Measurements from ENCODE around the gene GPR63.

The GPR63 gene

GRCh38 chr6:96794980-96795379, 42.3 kb downstream of the GPR63 start:
- TF ChIP-seq TAF1 (IDR thresholded peaks at IDR 0.05; ENCODE audit: borderline replicate concordance, insufficient read depth, low read length) (no peak), SIN3A (IDR thresholded peaks at IDR 0.05; ENCODE audit: borderline replicate concordance, insufficient read depth, low read length) (no peak)

- TF ChIP-seq REST (IDR thresholded peaks at IDR 0.05; ENCODE audit: insufficient read depth in 1 of 2, low read depth in 2 of 2, low read length in 2 of 2): no peak
- TF ChIP-seq TAF1 (IDR thresholded peaks at IDR 0.05; ENCODE audit: borderline replicate concordance, insufficient read depth, low read length): no peak
- TF ChIP-seq SIN3A (IDR thresholded peaks at IDR 0.05; ENCODE audit: borderline replicate concordance, insufficient read depth, low read length): no peak
- TF ChIP-seq FOXP2 (optimal IDR thresholded peaks at IDR 0.05; ENCODE audit: borderline replicate concordance, extremely low read depth, extremely low read length, insufficient read depth): no peak
- no peak for TF ChIP-seq POLR2AphosphoS5 (IDR thresholded peaks at IDR 0.05; ENCODE audit: low read depth, low read length)
These were observed 44.6 kb downstream of the GPR63 start for GRCh38 chr6:96792561-96793190.

GRCh38 chr6:96789871-96790270, 47.4 kb downstream of the GPR63 start:
- TF ChIP-seq REST (IDR thresholded peaks at IDR 0.05; ENCODE audit: insufficient read depth in 1 of 2, low read depth in 2 of 2, low read length in 2 of 2) (no peak), FOXP2 (optimal IDR thresholded peaks at IDR 0.05; ENCODE audit: borderline replicate concordance, extremely low read depth, extremely low read length, insufficient read depth) (no peak), SIN3A (IDR thresholded peaks at IDR 0.05; ENCODE audit: borderline replicate concordance, insufficient read depth, low read length) (no peak), POLR2AphosphoS5 (IDR thresholded peaks at IDR 0.05; ENCODE audit: low read depth, low read length) (no peak), TAF1 (IDR thresholded peaks at IDR 0.05; ENCODE audit: borderline replicate concordance, insufficient read depth, low read length) (no peak)

GRCh38 chr6:96787846-96788580, 49.3 kb downstream of the GPR63 start:
- no peak for TF ChIP-seq TAF1 (IDR thresholded peaks at IDR 0.05; ENCODE audit: borderline replicate concordance, insufficient read depth, low read length)
- TF ChIP-seq SIN3A (IDR thresholded peaks at IDR 0.05; ENCODE audit: borderline replicate concordance, insufficient read depth, low read length): no peak
- TF ChIP-seq POLR2AphosphoS5 (IDR thresholded peaks at IDR 0.05; ENCODE audit: low read depth, low read length): no peak
- TF ChIP-seq FOXP2 (optimal IDR thresholded peaks at IDR 0.05; ENCODE audit: borderline replicate concordance, extremely low read depth, extremely low read length, insufficient read depth): no peak
- no peak for TF ChIP-seq REST (IDR thresholded peaks at IDR 0.05; ENCODE audit: insufficient read depth in 1 of 2, low read depth in 2 of 2, low read length in 2 of 2)

- TF ChIP-seq REST (IDR thresholded peaks at IDR 0.05; ENCODE audit: insufficient read depth in 1 of 2, low read depth in 2 of 2, low read length in 2 of 2) (no peak), SIN3A (IDR thresholded peaks at IDR 0.05; ENCODE audit: borderline replicate concordance, insufficient read depth, low read length) (no peak), FOXP2 (optimal IDR thresholded peaks at IDR 0.05; ENCODE audit: borderline replicate concordance, extremely low read depth, extremely low read length, insufficient read depth) (no peak), TAF1 (IDR thresholded peaks at IDR 0.05; ENCODE audit: borderline replicate concordance, insufficient read depth, low read length) (no peak)
These were observed 50.9 kb downstream of the GPR63 start for GRCh38 chr6:96786336-96786735.

All from PFSK-1 (cell line).